ENCODE data around the gene BBS10.

DNA sequence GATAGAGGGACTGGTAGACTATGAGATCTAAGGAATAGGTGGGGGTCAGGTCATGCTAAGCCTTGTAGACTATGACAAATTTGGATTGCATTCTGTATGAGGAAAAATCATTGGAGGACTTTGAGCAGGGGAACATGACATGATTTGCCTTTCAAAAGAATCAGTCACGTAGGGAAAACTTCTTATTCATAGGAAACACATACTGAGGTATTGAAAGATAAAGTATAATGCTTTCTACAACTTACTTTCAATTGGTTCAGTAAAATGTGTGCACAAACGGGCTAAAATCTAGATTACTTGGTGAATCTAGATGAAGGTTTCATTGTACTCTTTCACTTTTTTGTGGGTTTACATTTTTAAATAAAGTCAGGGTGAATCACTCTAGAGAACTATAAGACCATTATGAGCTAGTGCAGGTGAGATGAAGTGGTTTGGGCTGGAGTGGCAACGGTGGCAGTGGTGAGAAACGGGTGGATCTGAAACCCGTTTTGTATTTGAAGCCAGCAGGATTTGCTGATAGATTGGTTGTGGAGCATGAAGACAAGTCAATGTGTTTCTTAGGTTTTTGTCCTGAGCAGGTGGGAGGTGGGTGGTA, 6.7 kb downstream of the BBS10 start:
- TF ChIP-seq, protein P1, sequence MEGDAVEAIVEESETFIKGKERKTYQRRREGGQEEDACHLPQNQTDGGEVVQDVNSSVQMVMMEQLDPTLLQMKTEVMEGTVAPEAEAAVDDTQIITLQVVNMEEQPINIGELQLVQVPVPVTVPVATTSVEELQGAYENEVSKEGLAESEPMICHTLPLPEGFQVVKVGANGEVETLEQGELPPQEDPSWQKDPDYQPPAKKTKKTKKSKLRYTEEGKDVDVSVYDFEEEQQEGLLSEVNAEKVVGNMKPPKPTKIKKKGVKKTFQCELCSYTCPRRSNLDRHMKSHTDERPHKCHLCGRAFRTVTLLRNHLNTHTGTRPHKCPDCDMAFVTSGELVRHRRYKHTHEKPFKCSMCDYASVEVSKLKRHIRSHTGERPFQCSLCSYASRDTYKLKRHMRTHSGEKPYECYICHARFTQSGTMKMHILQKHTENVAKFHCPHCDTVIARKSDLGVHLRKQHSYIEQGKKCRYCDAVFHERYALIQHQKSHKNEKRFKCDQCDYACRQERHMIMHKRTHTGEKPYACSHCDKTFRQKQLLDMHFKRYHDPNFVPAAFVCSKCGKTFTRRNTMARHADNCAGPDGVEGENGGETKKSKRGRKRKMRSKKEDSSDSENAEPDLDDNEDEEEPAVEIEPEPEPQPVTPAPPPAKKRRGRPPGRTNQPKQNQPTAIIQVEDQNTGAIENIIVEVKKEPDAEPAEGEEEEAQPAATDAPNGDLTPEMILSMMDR (conservative IDR thresholded peaks at IDR 0.05; ENCODE audit: low read length): no peak
- no peak for TF ChIP-seq EZH2phosphoT487 (IDR thresholded peaks at IDR 0.05; ENCODE audit: borderline replicate concordance)

Measured in Loucy (cell line).